GM18502 (cell line): ENCODE data around the gene CDK5R1.
"Not testable (repeated sequence)": the region's sequence is repeated elsewhere in the genome, so short reads cannot be mapped to it uniquely, and the experiment has no call there.

Source experiments
- ATAC-seq: cut with Tn5 transposase; IDR thresholded peaks from one replicate; pipeline ENCODE4 v1.9.1; 2021; ENCODE audit warnings: mild to moderate bottlenecking; ENCODE audit not compliant: unreplicated experiment, poor library complexity

CDK5R1 gene

GRCh38 chr17:32513579-32513978 lies 26.8 kb downstream of the CDK5R1 start:
- ATAC-seq, result no peak

GRCh38 chr17:32514606-32515005 lies 27.8 kb downstream of the CDK5R1 start:
- ATAC-seq, result no peak

- no peak for ATAC-seq
Measured at GRCh38 chr17:32515677-32516383, 29.0 kb downstream of the CDK5R1 start.

- ATAC-seq, result no peak
Measured at GRCh38 chr17:32516450-32516849, 29.7 kb downstream of the CDK5R1 start.

GRCh38 chr17:32516940-32517701 lies 30.3 kb downstream of the CDK5R1 start:
- ATAC-seq, result no peak

- no peak for ATAC-seq
Measured at GRCh38 chr17:32517982-32518381, 31.2 kb downstream of the CDK5R1 start.

- no peak for ATAC-seq
Measured at GRCh38 chr17:32518646-32519227, 31.9 kb downstream of the CDK5R1 start.

- ATAC-seq, result no peak
Measured at GRCh38 chr17:32519228-32520103, 32.7 kb downstream of the CDK5R1 start.

GRCh38 chr17:32520104-32520701 lies 33.4 kb downstream of the CDK5R1 start:
- no peak for ATAC-seq

- ATAC-seq, result no peak
Measured at GRCh38 chr17:32520737-32521404, 34.1 kb downstream of the CDK5R1 start.

- ATAC-seq, result peak; percentile 50
Measured at GRCh38 chr17:32523017-32523680, 36.4 kb downstream of the CDK5R1 start.

- ATAC-seq, result peak; percentile 46
Measured at GRCh38 chr17:32523827-32524552, 37.2 kb downstream of the CDK5R1 start.

- ATAC-seq, result not testable (repeated sequence)
Measured at GRCh38 chr17:32524553-32524880, 37.7 kb downstream of the CDK5R1 start.

GRCh38 chr17:32525122-32525521 lies 38.3 kb downstream of the CDK5R1 start:
- no peak for ATAC-seq

- ATAC-seq, result no peak
Measured at GRCh38 chr17:32527146-32527545, 40.4 kb downstream of the CDK5R1 start.

- ATAC-seq, result no peak
Measured at GRCh38 chr17:32528825-32529224, 42.0 kb downstream of the CDK5R1 start.

GRCh38 chr17:32529604-32530003 lies 42.8 kb downstream of the CDK5R1 start:
- ATAC-seq, result no peak

GRCh38 chr17:32533296-32533695 lies 46.5 kb downstream of the CDK5R1 start:
- ATAC-seq, result no peak
